K562 (cell line): Measurements from ENCODE around the gene VMP1. TPM values are rescaled to one million over a fixed set of nuclear protein-coding genes. Genes with fewer than 3 reads are reported as not detected.

Experiments
- CREB3 ChIP-seq: fragments of 450-650 bp; conservative IDR thresholded peaks from 2 replicates; pipeline ENCODE4 v1.6.1; 2016; ENCODE audit warnings: missing genetic modification characterization, low read depth, mild to moderate bottlenecking, missing compliant biosample characterization, moderate library complexity
- HBP1 ChIP-seq: fragments of 450-650 bp; formaldehyde crosslinking; IDR thresholded peaks from 2 replicates; pipeline ENCODE4 v1.4.0; 2022; ENCODE audit warnings: missing genetic modification characterization
- MLLT1 ChIP-seq, 2 experiments: fragments of 450-650 bp; IDR thresholded peaks; 2 replicates each; pipeline ENCODE4 v1.6.1; 2016
- MTA3 ChIP-seq: fragments of 450-650 bp; formaldehyde crosslinking; IDR thresholded peaks from 2 replicates; pipeline ENCODE4 v1.6.1; 2017; ENCODE audit warnings: mild to moderate bottlenecking, borderline replicate concordance
- NFRKB ChIP-seq: fragments of 450-650 bp; IDR thresholded peaks from 2 replicates; pipeline ENCODE4 v1.6.1; 2016; ENCODE audit warnings: low read depth
- NRF1 ChIP-seq, 2 experiments: fragments of 450-650 bp; IDR thresholded peaks in 1 of 2; conservative IDR thresholded peaks in 1 of 2; 2 replicates each; pipeline ENCODE4 v1.6.1; 2014; ENCODE audit warnings: mild to moderate bottlenecking in 2 of 2
- THRB ChIP-seq: fragments of 450-650 bp; formaldehyde crosslinking; conservative IDR thresholded peaks from 2 replicates; pipeline ENCODE4 v1.4.0; 2022; ENCODE audit warnings: mild to moderate bottlenecking, missing genetic modification characterization
- U2AF1 ChIP-seq: fragments of 200-400 bp; formaldehyde crosslinking; optimal IDR thresholded peaks from 2 replicates; pipeline ENCODE3; 2017; ENCODE audit warnings: mild to moderate bottlenecking, low read depth, low read length, moderate library complexity
- ZBTB26 ChIP-seq: fragments of 450-650 bp; formaldehyde crosslinking; IDR thresholded peaks from 2 replicates; pipeline ENCODE4 v1.4.0; 2022; ENCODE audit warnings: missing genetic modification characterization
- ZNF318 ChIP-seq, 2 experiments: fragments of 450-650 bp; IDR thresholded peaks; 2 replicates each; pipeline ENCODE4 v1.6.1; 2016; ENCODE audit warnings: mild to moderate bottlenecking in 2 of 2, borderline replicate concordance in 1 of 2, low read depth in 1 of 2, moderate library complexity in 1 of 2
- polyA plus RNA-seq, 8 experiments: library from polyadenylated mRNA; depleted of rRNA in 4 of 8; stranded (reverse) in 5 of 8; unstranded in 3 of 8; fragments of >200 nt; fragmentation: Nextera tagmentation in 2 of 8; fragmentation: Illumina TruSeq in 1 of 8; extraction: Ambion mirVana in 2 of 8; extraction: Trizol in 1 of 8; gene quantifications; 2 replicates each; pipeline versions ENCODE4 v1.2.1 to v1.2.3, GENCODE V29; 2011 to 2014; ENCODE audit warnings: inconsistent platforms in 1 of 8, missing spikeins in 1 of 8
- total RNA-seq, 7 experiments: library from RNA; depleted of rRNA in 6 of 7; stranded (reverse); fragments of >200 nt in 6 of 7; fragmentation: Illumina TruSeq in 2 of 7; extraction: Trizol in 2 of 7; gene quantifications; 2 replicates each; pipeline versions ENCODE4 v1.2.1 to v1.2.3, GENCODE V29; 2011 to 2021; ENCODE audit warnings: low replicate concordance in 1 of 7

Gene VMP1
- total and polyA plus RNA-seq, 9 of the 15 experiments (the other 6 are each of a cell fraction or from before 2014, with no cell fraction given) = 123 to 304 (median 151) TPM

GRCh38 chr17:59828819-59829216 is 121.4 kb downstream of the VMP1 start (continued):
- TF ChIP-seq ZNF318 (IDR thresholded peaks at IDR 0.05; ENCODE audit: borderline replicate concordance in 1 of 2, low read depth in 1 of 2) (0 out of 4 replicates have a peak, but pooled peaks of 1 of the 2 experiments have one; percentile 46), MTA3 (0 out of 2 replicates have a peak, but pooled peaks have one; percentile 8), ZBTB26 (CRISPR knock-in tag) (0 out of 2 replicates have a peak, but pooled peaks have one; percentile 78), THRB (CRISPR knock-in tag) (peak; percentile 47; the same call in 1 of the 2 replicates), U2AF1 (peak; percentile 2), MLLT1 (IDR thresholded peaks at IDR 0.05) (peak in 1 of 2 experiments; percentile 55; a peak in 2 of 4 replicates), HBP1 (CRISPR knock-in tag) (peak; percentile 67; the same call in 1 of the 2 replicates), CREB3 (tag) (0 out of 2 replicates have a peak, but pooled peaks have one; percentile 28), NRF1 (conservative IDR thresholded peaks at IDR 0.05 in 1 of 2, IDR thresholded peaks at IDR 0.05 in 1 of 2) (peak; percentile 26 to 28; a peak in 1 of 4 replicates), NFRKB (peak; percentile 63; the same call in 1 of the 2 replicates)
